Amniotic epithelial cell (primary cell): ENCODE measurements around the gene OR11H7.
A peak's percentile ranks its signal among the peaks of the same experiment; 100 is the strongest.
"Not testable (repeated sequence)": the region's sequence is repeated elsewhere in the genome, so short reads cannot be mapped to it uniquely, and the experiment has no call there.

Experiments
- DNase-seq: peaks from one replicate; pipeline ENCODE4 v3.0.0-alpha.2; 2010; ENCODE audit warnings: low read depth

The OR11H7 gene

GRCh38 chr14:20228681-20229080, at the start of gene OR11H7:
Gene OR11H7 (plus strand): TSS chr14:20228981.
- no peak for DNase-seq

GRCh38 chr14:20179218-20179617, 49.6 kb upstream of the OR11H7 start:
- DNase-seq, result no peak

DNA sequence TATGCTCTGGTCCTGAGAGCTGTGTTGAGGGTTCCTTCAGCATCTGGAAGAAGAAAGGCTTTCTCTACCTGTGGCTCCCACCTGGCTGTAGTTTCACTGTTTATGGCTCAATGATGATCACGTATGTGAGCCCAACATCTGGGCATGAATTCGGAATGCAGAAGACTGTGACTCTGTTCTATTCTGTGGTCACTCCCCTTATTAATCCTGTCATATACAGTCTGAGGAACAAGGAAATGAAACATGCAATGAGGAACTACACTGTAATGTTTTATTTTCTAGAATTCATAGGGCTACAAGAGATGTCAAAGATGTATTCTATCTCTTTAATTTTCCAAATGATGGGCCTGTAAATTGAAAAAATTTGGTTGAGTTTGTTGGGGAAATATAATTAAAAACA, 48.9 kb upstream of the OR11H7 start:
- DNase-seq, result no peak

GRCh38 chr14:20180486-20180885, 48.3 kb upstream of the OR11H7 start:
- DNase-seq, result no peak

DNA sequence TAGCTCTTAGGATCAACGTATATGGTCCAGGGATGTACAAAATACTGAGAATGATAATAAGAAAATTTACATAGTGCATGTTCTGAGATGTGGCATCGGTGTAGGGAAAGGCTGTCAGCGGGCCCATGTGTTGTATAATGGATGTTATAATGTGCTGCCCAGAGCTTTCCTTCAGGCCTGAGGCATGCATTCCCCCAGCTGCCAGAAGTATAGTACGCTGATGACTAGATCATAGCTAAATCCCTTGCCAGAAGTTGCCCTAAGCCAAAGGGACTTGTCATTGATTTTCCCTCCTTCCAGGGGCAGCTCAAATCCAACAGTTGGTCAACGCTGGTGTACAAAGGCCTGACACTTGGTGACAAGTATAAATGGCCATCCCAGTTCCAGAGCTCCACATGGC, 44.6 kb upstream of the OR11H7 start:
- no peak for DNase-seq

DNA sequence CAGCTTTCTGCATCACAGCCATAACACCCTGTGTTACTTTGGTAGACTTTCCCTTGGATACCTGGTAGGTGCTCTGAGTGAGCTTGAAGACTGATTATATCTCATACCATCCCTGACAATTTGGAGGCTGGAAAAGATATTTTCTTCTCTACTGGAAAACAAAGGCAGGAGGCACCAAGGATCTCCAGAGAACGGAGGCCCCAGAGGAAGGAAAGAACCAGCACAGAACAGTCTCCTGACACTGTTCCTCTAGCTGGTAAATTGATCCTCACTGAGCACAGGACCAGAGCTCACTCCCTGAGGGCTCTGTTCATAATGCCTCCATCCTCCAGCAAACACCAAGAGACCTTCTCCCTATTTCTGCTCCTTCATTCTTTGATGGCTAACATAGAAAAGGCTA, 38.2 kb upstream of the OR11H7 start, which contains the start of gene OR11G2:
OR11G2 (plus strand) TSS at position 301 of the 400 bp plus-strand sequence. CDS start 6,542 bp downstream, outside the sequence.
- DNase-seq, result no peak

DNA sequence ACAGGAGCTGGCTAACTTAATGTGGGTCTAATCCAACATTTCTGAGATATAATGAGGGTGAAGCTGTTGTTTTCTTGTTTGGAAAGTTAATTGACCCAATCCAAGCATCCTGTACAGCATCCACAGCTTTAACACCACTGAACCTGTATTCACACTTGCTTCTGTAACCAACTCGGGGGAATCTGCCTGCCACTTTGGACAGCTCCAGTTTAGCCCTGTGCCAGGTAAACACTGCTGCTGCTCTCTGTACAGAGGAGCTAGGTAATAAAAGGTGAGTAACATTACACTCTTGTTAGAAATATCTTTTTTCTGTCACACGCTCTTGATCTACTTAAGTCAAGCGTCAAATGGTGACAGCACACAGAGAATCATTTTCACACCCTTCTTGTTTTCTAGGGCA, 37.4 kb upstream of the OR11H7 start:
- DNase-seq, result no peak

DNA sequence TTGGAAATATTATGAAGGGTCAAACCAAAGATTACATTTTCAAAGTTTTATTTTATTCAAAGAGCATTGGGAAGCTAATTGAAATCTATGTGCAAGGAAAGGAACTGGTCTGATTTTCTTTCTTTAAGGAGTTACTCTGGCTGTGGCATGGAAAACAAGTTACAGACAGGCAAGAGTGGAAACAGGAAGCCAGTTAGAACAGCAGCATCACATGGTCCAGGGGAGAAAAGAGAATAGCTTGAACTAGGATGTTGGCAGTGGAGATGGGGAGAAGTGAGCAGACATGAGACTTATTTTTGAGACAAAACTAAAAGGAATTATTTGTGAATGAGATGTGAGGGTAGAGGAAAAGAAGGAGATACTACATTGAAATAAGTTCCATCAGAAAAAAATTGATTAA, 34.7 kb upstream of the OR11H7 start:
- no peak for DNase-seq

- DNase-seq, result not testable (repeated sequence)
These were observed 33.6 kb upstream of the OR11H7 start for GRCh38 chr14:20195170-20195569.

- no peak for DNase-seq
These were observed 32.9 kb upstream of the OR11H7 start for GRCh38 chr14:20195911-20196310.

- no peak for DNase-seq
These were observed 31.3 kb upstream of the OR11H7 start for GRCh38 chr14:20197459-20197858.

DNA sequence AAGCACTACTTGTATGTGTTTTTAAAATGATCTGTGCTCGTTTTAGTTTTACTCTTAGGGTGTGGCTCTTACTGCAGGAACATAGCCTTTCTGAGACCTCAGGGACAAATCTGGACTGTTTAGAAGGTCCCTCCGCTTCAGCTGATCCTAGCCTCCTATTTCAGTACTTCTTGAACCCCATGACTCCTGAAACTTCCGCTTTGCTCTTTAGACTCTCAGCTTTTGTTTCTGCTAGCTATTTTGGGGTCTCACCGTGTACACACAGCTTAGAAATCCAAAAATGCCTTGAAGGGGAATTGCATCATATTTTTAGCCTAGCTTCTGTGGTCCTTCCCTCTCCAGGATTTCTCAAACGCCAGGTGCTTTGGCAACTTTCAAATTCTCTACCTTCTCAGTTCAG, 29.8 kb upstream of the OR11H7 start:
- DNase-seq, result no peak

DNA sequence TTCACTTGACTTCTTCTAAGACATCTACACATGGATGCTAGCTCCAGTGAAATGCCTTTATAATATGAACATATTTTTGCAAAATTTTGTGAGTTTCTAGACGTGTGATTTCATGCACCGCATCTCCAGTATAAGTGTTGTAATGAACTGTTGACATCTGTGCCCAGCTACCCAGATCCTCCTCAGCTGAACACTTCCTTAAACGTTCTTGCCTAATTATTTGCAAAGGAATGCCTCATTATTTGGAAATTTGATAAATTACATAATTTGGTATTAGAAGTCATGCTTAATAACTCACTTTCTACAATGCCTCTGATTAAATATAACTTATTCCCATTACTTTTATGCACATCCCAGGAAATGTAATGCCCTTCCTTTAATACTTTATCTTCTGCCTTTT, 24.1 kb upstream of the OR11H7 start:
- DNase-seq, result no peak

DNA sequence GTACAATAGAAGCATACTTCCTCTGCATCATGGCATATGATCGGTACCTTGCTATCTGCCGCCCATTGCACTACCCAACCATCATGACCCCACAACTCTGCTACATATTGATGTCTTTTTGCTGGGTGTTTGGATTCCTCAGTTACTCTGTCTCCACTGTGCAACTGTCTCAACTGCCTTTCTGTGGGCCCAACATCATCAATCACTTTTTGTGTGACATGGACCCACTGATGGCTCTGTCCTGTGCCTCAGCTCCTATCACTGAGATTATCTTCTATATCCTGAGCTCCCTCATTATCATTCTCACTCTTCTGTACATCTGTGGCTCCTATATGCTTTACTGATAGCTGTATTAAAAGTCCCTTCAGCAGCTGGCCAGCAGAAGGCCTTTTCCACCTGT, 19.2 kb upstream of the OR11H7 start:
- DNase-seq, result no peak

- DNase-seq, result not testable (repeated sequence)
These were observed 16.4 kb upstream of the OR11H7 start for GRCh38 chr14:20212406-20212805.

GRCh38 chr14:20215196-20215595, 13.6 kb upstream of the OR11H7 start:
- no peak for DNase-seq

GRCh38 chr14:20219033-20219432, 9.7 kb upstream of the OR11H7 start:
- no peak for DNase-seq

DNA sequence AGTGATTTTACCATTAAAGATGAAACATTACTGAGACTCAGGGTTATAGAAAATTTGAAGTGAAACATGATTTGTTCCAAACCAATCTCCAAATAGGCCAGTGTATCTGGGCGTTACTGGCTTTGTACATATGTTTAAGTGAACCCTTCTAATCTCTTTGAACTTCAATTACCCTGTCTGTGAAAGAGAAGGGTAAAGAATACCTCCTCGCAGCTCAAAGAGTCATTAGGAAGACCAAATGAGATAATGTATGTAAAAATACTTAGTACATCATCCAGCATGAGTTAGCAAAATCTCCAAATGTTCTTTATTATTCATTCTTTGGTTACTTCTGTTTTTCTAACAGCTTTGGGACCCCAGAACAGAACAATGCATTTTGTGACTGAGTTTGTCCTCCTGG, 5.4 kb upstream of the OR11H7 start, which contains the start of gene OR11H6:
OR11H6 (plus strand) TSS at position 301 of the 400 bp plus-strand sequence; CDS start at position 301, 0 bp downstream.
- DNase-seq, result no peak

GRCh38 chr14:20235415-20235814, 6.6 kb downstream of the OR11H7 start:
- not testable (repeated sequence) for DNase-seq

DNA sequence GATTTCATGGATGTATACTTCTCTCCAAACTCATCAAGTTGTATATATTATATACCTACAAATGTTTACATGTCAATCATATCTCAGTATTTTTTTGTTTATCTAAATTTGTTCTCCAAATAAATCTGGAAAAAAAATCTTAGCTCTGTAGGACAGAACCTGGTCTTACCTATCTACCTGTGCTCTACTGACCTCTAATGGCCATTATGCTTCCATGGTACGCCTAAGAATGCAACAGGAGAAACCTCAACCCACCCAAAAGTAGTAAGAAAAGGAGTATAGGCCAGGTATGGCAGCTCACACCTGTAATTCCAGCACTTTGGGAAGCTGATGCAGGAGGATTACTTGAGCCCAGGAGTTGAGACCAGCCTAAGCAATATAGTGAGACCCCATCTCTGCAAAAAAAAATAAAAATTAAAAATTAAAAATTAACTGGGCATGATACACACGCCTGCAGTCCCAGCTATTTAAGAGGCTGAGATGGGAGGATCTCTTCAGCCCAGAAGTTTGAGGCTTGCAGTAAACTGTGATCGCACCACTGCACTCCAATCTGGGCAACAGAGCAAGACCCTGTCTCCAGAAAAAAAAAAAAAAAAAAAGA, 19.0 kb downstream of the OR11H7 start:
- no peak for DNase-seq

GRCh38 chr14:20262642-20263128, 33.9 kb downstream of the OR11H7 start:
- peak; percentile 11 for DNase-seq

DNA sequence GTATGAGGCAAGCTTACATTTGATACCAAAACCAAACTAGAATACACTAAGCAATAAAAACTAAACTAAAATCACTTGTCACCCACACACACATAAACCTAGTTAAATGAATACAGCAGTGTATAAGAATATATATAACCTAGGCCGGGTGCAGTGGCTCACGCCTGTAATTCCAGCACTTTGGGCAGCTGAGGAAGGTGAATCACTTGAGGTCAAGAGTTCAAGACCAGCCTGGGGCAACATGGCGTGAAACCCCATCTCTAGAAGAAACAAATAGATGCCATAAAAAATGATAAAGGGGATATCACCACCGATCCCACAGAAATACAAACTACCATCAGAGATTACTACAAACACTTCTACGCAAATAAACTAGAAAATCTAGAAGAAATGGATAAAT, 35.6 kb downstream of the OR11H7 start:
- DNase-seq, result not testable (repeated sequence)

- no peak for DNase-seq
These were observed 45.3 kb downstream of the OR11H7 start for GRCh38 chr14:20274062-20274461.

- DNase-seq, result no peak
These were observed 48.6 kb downstream of the OR11H7 start for GRCh38 chr14:20277409-20277808.
